GM12865 (cell line): ENCODE measurements around the gene SLN.

Experiments
- DNase-seq: peaks from one replicate; pipeline ENCODE4 v3.0.0; 2010; ENCODE audit warnings: low read depth
- H3K4me3 ChIP-seq: 2 replicates; pipeline ENCODE4 v1.5.1; 2011; ENCODE audit warnings: mild to moderate bottlenecking, low read depth, low read length, control low read depth
- TF ChIP-seq, protein P1 (sequence below): IDR thresholded peaks from 2 replicates; pipeline ENCODE4 v1.5.1; 2011; ENCODE audit warnings: low read length, control low read depth, low read depth, inconsistent platforms; ENCODE audit not compliant: insufficient read depth; ENCODE audit errors: missing control alignments

SLN gene

DNA sequence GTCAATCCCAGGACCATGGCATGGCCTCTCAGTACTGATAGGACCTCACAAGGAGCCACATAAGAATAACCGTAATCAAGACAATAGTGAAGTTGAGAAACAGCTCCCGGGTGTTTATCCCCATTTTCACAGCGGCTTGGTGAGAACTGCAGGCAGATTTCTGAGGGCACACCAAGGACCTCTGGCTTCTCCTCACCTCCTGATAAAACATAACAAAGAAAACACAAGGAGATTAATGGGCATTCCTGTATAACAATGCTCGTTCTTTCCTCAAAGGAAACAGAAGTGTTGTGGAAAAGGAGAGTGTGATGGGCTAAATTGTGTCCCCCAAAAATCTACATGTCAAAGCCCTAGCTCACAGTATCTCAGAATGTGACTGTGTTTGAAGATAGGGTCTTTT lies 4.0 kb downstream of the SLN start:
- DNase-seq = no peak
- TF ChIP-seq, protein P1, sequence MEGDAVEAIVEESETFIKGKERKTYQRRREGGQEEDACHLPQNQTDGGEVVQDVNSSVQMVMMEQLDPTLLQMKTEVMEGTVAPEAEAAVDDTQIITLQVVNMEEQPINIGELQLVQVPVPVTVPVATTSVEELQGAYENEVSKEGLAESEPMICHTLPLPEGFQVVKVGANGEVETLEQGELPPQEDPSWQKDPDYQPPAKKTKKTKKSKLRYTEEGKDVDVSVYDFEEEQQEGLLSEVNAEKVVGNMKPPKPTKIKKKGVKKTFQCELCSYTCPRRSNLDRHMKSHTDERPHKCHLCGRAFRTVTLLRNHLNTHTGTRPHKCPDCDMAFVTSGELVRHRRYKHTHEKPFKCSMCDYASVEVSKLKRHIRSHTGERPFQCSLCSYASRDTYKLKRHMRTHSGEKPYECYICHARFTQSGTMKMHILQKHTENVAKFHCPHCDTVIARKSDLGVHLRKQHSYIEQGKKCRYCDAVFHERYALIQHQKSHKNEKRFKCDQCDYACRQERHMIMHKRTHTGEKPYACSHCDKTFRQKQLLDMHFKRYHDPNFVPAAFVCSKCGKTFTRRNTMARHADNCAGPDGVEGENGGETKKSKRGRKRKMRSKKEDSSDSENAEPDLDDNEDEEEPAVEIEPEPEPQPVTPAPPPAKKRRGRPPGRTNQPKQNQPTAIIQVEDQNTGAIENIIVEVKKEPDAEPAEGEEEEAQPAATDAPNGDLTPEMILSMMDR = no peak
- no peak overlapping the region for H3K4me3 ChIP-seq

DNA sequence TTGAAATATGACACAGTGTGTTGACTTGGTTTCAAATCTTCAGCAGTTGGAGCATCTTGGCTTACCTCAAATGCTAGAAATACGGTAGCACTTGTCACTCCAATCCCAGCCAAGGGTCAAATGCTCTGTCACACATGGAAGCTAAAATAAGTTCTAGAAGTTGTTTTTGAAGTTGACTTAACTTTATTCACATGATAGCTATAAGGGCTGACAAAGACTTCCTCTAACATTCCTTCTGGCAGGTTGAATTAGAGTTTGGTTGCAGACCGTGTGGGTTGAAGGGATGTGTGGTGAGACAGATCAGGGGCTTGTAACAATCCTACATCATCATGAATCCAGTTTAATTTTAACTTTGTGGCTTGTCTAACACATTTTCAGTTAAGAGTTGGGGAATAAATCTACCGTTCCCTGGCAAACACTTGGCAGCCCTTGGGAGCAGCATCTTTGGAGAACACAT lies 4.6 kb downstream of the SLN start:
- no peak for DNase-seq
- H3K4me3 ChIP-seq = no peak overlapping the region
- TF ChIP-seq, protein P1 = no peak

DNA sequence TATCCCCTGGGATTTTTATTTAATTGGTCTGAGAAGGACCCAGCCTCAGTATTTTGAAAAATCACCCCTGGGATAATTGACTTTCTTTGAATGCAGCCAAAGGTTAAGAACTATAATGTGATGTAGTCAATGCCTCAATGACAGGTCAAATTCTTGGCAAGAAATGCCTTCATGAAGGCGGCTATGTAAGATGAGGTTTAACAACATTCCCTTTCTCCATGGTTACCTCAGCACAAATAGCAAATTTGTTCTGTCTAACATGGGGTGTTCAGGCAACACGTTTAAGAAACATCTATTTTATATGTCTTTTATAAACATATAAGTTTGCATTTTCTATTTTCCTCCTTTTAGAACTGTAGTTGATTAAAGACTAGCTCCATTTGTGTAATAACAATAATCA lies 5.3 kb downstream of the SLN start:
- H3K4me3 ChIP-seq = no peak overlapping the region
- no peak for DNase-seq
- TF ChIP-seq, protein P1 = no peak

DNA sequence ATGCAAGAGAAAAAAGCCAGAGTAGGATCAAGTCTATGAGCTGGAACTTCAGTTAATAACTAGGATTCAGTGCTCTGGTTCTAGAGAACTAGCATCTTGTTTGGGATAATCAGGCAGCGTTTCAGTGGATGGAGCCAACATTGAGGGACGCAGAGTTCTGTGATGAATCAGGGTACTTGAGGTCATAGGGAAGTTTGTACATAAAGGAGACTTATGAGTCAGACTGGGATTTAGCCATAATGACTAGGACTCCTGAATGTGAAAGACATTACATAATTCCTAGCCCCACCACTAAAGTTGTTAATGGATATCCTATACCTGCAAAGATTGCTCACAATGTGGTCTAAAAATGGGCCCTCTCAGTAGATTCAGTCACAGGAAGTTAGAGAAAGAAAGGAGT lies 6.8 kb downstream of the SLN start:
- no peak for DNase-seq
- H3K4me3 ChIP-seq = no peak overlapping the region
- TF ChIP-seq, protein P1 = no peak

DNA sequence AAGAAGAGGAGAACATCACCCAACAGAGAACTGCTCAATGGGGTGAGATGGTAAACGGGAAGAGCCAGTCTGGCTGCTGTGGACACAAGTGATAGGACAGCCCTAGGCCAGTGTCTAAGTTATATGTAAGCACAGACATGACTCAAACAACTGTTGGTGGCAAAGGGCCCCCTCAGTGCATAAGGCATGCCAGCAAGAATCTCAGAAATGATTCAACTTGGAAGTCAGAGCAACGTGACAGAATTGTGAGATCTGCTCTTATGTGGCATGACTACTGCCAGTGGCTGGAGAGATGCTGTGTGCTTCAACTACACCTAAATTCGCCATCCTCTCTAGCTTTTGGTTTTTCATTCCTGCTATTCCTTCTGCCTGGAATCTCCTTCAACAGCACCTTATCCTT lies 7.4 kb downstream of the SLN start:
- TF ChIP-seq, protein P1 = no peak
- H3K4me3 ChIP-seq = no peak overlapping the region
- DNase-seq = no peak

DNA sequence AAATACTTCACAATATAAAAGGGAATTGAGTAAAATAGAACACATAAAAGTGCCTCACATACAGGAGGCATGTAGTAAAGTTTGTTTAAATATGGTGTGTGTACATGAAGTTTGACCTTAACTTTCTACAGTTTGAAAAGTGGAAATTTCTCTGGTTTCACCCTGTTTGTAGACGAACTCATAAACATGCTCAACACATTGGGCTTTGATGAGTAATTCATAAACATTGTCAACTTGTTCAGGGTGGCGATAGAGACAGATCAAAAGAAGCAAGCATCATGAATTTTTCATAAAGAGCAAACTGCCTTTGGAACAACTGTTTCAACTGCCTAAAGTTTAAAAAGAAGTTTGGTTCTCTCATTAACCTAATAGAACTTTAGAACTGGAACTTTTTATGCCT lies 9.1 kb downstream of the SLN start:
- no peak for DNase-seq
- TF ChIP-seq, protein P1 = no peak
- H3K4me3 ChIP-seq = no peak overlapping the region

DNA sequence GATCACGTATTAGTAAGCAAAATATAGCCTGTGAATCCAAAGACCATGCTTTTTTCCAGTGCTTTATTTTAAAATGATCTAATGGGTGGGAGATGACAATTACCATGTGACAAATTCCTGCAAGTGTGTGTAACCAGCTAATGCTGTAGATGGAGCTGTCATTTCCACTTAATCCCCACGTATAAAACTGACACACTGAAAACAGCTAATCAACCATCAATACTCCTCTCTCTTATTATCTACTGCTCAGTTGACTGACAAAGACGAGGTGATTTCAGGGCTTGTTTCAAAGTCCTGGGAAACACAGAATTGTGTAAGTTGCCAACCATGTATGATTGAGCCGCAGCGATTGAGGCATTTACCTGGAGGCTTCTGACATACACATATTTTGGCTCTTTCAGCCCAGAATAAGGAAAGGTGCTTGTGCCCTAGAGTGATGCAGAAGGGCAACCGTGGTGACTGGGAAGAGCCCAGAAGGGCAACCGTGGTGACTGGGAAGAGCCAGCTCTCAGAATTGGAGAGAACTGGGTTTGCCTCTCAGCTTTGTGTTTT lies 9.7 kb downstream of the SLN start:
- H3K4me3 ChIP-seq = no peak overlapping the region
- TF ChIP-seq, protein P1 = no peak
- DNase-seq = no peak
